ENCODE measurements around the gene TEX36. TPM values are rescaled to one million over a fixed set of nuclear protein-coding genes. Genes with fewer than 3 reads are reported as not detected.

The TEX36 gene
- total RNA-seq, 1 experiment from 2014 or later = not detected

DNA sequence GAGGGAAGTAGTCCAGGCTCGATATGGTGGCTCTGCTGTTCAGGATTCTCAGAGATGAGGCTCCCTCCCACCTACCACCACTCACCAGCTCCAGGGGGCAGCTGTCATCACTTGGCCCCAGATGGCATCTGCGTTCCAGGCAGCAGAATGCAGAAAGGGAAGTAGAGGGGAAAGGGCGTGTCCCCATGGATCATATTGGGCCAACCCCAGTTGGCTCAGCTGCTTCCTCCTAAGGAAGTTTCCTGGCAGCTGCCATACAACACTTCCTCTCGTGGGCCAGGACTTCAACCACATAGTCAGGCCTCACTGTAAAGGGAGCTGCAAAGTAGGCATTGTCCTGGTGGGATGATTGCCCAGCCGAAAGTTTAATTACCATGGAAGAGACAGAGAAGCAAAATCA lies 1.6 kb upstream of the TEX36 start:
- Histone ChIP-seq H3K4me1 (ENCODE audit: low read length) (no peaks in the 10 kb centered on the region), H3K9me3 (ENCODE audit: low read length) (no peaks in the 10 kb centered on the region), H3K9ac (ENCODE audit: low read length) (no peak overlapping the region), H3K27me3 (ENCODE audit: low read length) (no peaks in the 10 kb centered on the region), H2AFZ (ENCODE audit: low read length) (no peak overlapping the region), H3K36me3 (ENCODE audit: insufficient read depth, low read length) (no peaks in the 10 kb centered on the region), H3K27ac (ENCODE audit: low read length) (no peak overlapping the region), H3K4me2 (ENCODE audit: low read depth, low read length, poor library complexity, severe bottlenecking) (no peak overlapping the region), H3K4me3 (ENCODE audit: low read length) (no peak overlapping the region), H3K79me2 (ENCODE audit: low read length) (no peaks in the 10 kb centered on the region), H4K20me1 (ENCODE audit: insufficient read depth, low read depth, low read length) (no peaks in the 10 kb centered on the region), H3K9me2 (replicated peaks; ENCODE audit: insufficient read depth, low read length) (no peaks in the 10 kb centered on the region)
- DNase-seq = no peak

DNA sequence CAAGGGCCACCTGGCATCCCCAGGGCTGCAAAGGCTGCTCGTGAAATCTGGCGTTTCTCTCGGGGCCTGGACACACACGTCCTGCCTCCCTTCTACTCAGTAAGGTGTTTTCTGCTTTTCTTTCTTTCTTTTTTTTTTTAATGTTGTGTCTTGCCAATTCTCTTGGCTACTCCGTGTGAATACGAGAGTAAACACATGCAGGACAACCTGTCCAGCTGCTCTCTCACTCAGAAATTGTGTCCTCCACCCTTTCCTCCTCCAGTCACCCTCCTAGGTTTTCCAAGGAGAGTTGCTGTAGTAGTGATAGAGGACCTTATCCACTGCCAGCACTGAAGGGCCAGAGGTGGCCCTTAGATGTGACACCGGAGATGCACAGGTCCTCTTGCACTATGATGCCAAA lies 858 bp upstream of the TEX36 start:
- Histone ChIP-seq H3K4me3 (ENCODE audit: low read length) (no peak overlapping the region), H2AFZ (ENCODE audit: low read length) (no peak overlapping the region), H3K36me3 (ENCODE audit: insufficient read depth, low read length) (no peaks in the 10 kb centered on the region), H3K79me2 (ENCODE audit: low read length) (no peaks in the 10 kb centered on the region), H3K9me2 (replicated peaks; ENCODE audit: insufficient read depth, low read length) (no peaks in the 10 kb centered on the region), H3K9me3 (ENCODE audit: low read length) (no peaks in the 10 kb centered on the region), H4K20me1 (ENCODE audit: insufficient read depth, low read depth, low read length) (no peaks in the 10 kb centered on the region), H3K4me2 (ENCODE audit: low read depth, low read length, poor library complexity, severe bottlenecking) (no peak overlapping the region), H3K27ac (ENCODE audit: low read length) (no peak overlapping the region), H3K27me3 (ENCODE audit: low read length) (no peaks in the 10 kb centered on the region), H3K9ac (ENCODE audit: low read length) (no peak overlapping the region), H3K4me1 (ENCODE audit: low read length) (no peaks in the 10 kb centered on the region)
- no peak for DNase-seq

GRCh38 chr10:125679436-125679835 lies 3.5 kb downstream of the TEX36 start:
- Histone ChIP-seq H3K9me3 (ENCODE audit: low read length) (no peaks in the 10 kb centered on the region; the same call in 1 of the 2 replicates), H3K4me1 (ENCODE audit: low read length) (no peaks in the 10 kb centered on the region), H3K4me3 (ENCODE audit: low read length) (no peak overlapping the region), H3K27me3 (ENCODE audit: low read length) (no peaks in the 10 kb centered on the region), H3K9ac (ENCODE audit: low read length) (no peak overlapping the region), H2AFZ (ENCODE audit: low read length) (no peak overlapping the region), H3K4me2 (ENCODE audit: low read depth, low read length, poor library complexity, severe bottlenecking) (no peak overlapping the region), H3K79me2 (ENCODE audit: low read length) (no peaks in the 10 kb centered on the region), H3K9me2 (replicated peaks; ENCODE audit: insufficient read depth, low read length) (no peaks in the 10 kb centered on the region), H4K20me1 (ENCODE audit: insufficient read depth, low read depth, low read length) (no peaks in the 10 kb centered on the region), H3K36me3 (ENCODE audit: insufficient read depth, low read length) (no peaks in the 10 kb centered on the region), H3K27ac (ENCODE audit: low read length) (no peak overlapping the region)
- DNase-seq = no peak

DNA sequence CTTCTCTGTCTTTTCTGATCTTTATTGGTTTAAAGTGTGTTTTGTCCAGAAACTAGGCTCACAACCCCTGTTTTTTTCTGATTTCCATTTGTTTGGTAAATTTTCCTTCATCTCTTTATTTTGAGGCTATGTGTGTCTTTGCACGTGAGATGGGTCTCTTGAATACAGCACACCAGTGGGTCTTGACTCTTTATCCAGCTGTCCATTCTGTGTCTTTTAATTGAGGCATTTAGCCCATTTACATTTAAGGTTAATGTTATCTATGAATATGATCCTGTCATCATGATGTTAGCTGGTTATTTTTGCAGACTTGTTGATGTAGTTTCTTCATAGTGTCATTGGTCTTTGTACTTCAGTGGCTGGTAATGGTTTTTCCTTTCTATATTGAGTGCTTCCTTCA lies 10.1 kb downstream of the TEX36 start:
- no peak overlapping the region for H3K27ac ChIP-seq (ENCODE audit: low read length)
- no peak overlapping the region for H2AFZ ChIP-seq (ENCODE audit: low read length)
- H3K4me2 ChIP-seq (ENCODE audit: low read depth, low read length, poor library complexity, severe bottlenecking) = no peak overlapping the region
- no peak overlapping the region for H3K9ac ChIP-seq (ENCODE audit: low read length)
- no peaks in the 10 kb centered on the region for H3K79me2 ChIP-seq (ENCODE audit: low read length)
- DNase-seq = no peak
- no peak overlapping the region for H3K4me3 ChIP-seq (ENCODE audit: low read length)
- H3K9me3 ChIP-seq (ENCODE audit: low read length) = no peaks in the 10 kb centered on the region; the same call in 1 of the 2 replicates
- no peaks in the 10 kb centered on the region for H3K27me3 ChIP-seq (ENCODE audit: low read length)
- no peaks in the 10 kb centered on the region for H3K4me1 ChIP-seq (ENCODE audit: low read length)
- H4K20me1 ChIP-seq (ENCODE audit: insufficient read depth, low read depth, low read length) = no peaks in the 10 kb centered on the region
- H3K9me2 ChIP-seq (replicated peaks; ENCODE audit: insufficient read depth, low read length) = no peaks in the 10 kb centered on the region
- no peaks in the 10 kb centered on the region for H3K36me3 ChIP-seq (ENCODE audit: insufficient read depth, low read length)

GRCh38 chr10:125662584-125662983 lies 20.4 kb downstream of the TEX36 start:
- no peak overlapping the region for H2AFZ ChIP-seq (ENCODE audit: low read length)

GRCh38 chr10:125661941-125662515 lies 20.9 kb downstream of the TEX36 start:
- H3K4me2 ChIP-seq (ENCODE audit: low read depth, low read length, poor library complexity, severe bottlenecking) = no peak overlapping the region

More at GRCh38 chr10:125662584-125662983, 20.4 kb downstream of the TEX36 start:
- no peaks in the 10 kb centered on the region for H3K27me3 ChIP-seq (ENCODE audit: low read length)
- no peak overlapping the region for H3K4me2 ChIP-seq (ENCODE audit: low read depth, low read length, poor library complexity, severe bottlenecking)
- H3K4me3 ChIP-seq (ENCODE audit: low read length) = no peak overlapping the region
- H3K36me3 ChIP-seq (ENCODE audit: insufficient read depth, low read length) = no peaks in the 10 kb centered on the region
- H4K20me1 ChIP-seq (ENCODE audit: insufficient read depth, low read depth, low read length) = no peaks in the 10 kb centered on the region
- no peak for DNase-seq
- no peak overlapping the region for H3K27ac ChIP-seq (ENCODE audit: low read length)
- no peaks in the 10 kb centered on the region for H3K9me2 ChIP-seq (replicated peaks; ENCODE audit: insufficient read depth, low read length)
- H3K79me2 ChIP-seq (ENCODE audit: low read length) = no peaks in the 10 kb centered on the region
- no peak overlapping the region for H3K9ac ChIP-seq (ENCODE audit: low read length)
- H3K9me3 ChIP-seq (ENCODE audit: low read length) = no peaks in the 10 kb centered on the region
- no peaks in the 10 kb centered on the region for H3K4me1 ChIP-seq (ENCODE audit: low read length)

DNA sequence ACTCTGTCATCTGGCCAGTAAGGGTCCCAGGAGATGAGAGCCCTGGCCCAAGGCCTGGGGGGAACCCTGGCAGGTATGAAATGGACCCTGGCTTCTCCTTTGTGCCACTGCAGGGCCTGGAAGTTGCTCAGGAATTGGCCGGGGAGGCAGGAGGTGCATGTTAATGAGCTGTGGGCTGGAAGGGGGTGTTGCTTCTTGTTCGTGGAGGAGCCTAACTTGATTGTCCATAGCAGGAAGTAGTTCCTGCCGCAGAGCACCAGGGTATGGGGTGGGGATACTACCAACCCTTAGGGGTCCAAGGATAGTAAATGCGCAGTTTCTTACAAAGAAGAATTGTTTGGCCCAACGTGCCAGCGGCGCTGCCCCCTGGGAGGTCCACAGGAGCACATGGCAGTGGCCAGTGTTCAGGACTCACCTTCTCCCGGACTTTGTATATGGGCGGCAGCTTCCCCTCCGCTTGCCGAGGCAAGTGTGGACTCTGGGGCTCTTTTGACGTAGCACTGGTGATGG lies 21.5 kb downstream of the TEX36 start:
- Histone ChIP-seq H2AFZ (ENCODE audit: low read length) (no peak overlapping the region), H3K36me3 (ENCODE audit: insufficient read depth, low read length) (no peaks in the 10 kb centered on the region), H3K4me2 (ENCODE audit: low read depth, low read length, poor library complexity, severe bottlenecking) (no peak overlapping the region), H3K4me1 (ENCODE audit: low read length) (no peaks in the 10 kb centered on the region), H3K9me3 (ENCODE audit: low read length) (no peaks in the 10 kb centered on the region), H3K9me2 (replicated peaks; ENCODE audit: insufficient read depth, low read length) (no peaks in the 10 kb centered on the region), H3K79me2 (ENCODE audit: low read length) (no peaks in the 10 kb centered on the region), H3K9ac (ENCODE audit: low read length) (no peak overlapping the region), H3K27ac (ENCODE audit: low read length) (no peak overlapping the region), H3K4me3 (ENCODE audit: low read length) (no peak overlapping the region), H4K20me1 (ENCODE audit: insufficient read depth, low read depth, low read length) (no peaks in the 10 kb centered on the region), H3K27me3 (ENCODE audit: low read length) (no peaks in the 10 kb centered on the region)
- no peak for DNase-seq

More at GRCh38 chr10:125661941-125662515, 20.9 kb downstream of the TEX36 start:
- no peaks in the 10 kb centered on the region for H4K20me1 ChIP-seq (ENCODE audit: insufficient read depth, low read depth, low read length)
- H3K27ac ChIP-seq (ENCODE audit: low read length) = no peak overlapping the region
- no peaks in the 10 kb centered on the region for H3K79me2 ChIP-seq (ENCODE audit: low read length)
- no peak overlapping the region for H3K9ac ChIP-seq (ENCODE audit: low read length)
- H2AFZ ChIP-seq (ENCODE audit: low read length) = no peak overlapping the region
- H3K4me3 ChIP-seq (ENCODE audit: low read length) = no peak overlapping the region
- H3K9me3 ChIP-seq (ENCODE audit: low read length) = no peaks in the 10 kb centered on the region
- no peaks in the 10 kb centered on the region for H3K9me2 ChIP-seq (replicated peaks; ENCODE audit: insufficient read depth, low read length)
- H3K4me1 ChIP-seq (ENCODE audit: low read length) = no peaks in the 10 kb centered on the region
- no peaks in the 10 kb centered on the region for H3K36me3 ChIP-seq (ENCODE audit: insufficient read depth, low read length)
- H3K27me3 ChIP-seq (ENCODE audit: low read length) = no peaks in the 10 kb centered on the region
- DNase-seq = no peak

DNA sequence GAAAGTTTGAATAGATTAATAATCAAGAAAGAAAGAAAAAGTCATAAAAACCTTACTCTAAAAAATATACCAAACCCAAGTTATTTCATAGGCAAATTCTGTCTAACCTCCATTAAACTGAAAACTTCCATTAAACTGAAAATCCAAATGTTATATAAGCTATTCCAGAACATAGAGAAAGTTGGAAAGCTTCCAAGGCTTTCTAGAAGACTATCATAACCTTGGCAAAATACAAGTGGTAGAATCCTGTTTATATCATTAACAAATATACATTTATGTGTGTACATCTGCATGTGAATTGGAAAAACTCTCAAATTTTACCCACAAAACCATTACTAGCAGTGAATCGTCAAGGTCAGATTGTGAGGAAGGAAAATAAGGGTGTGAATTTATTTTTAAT lies 23.9 kb downstream of the TEX36 start:
- Histone ChIP-seq H3K4me2 (ENCODE audit: low read depth, low read length, poor library complexity, severe bottlenecking) (no peak overlapping the region), H3K27me3 (ENCODE audit: low read length) (no peaks in the 10 kb centered on the region), H3K9me2 (replicated peaks; ENCODE audit: insufficient read depth, low read length) (no peaks in the 10 kb centered on the region), H2AFZ (ENCODE audit: low read length) (no peak overlapping the region), H3K36me3 (ENCODE audit: insufficient read depth, low read length) (no peaks in the 10 kb centered on the region), H3K4me1 (ENCODE audit: low read length) (no peaks in the 10 kb centered on the region), H3K79me2 (ENCODE audit: low read length) (no peaks in the 10 kb centered on the region), H4K20me1 (ENCODE audit: insufficient read depth, low read depth, low read length) (no peaks in the 10 kb centered on the region), H3K4me3 (ENCODE audit: low read length) (no peak overlapping the region), H3K9me3 (ENCODE audit: low read length) (no peaks in the 10 kb centered on the region), H3K27ac (ENCODE audit: low read length) (no peak overlapping the region), H3K9ac (ENCODE audit: low read length) (no peak overlapping the region)
- no peak for DNase-seq

Data from Karpas-422 (cell line).